ENCODE measurements around the gene PIGQ. TPM values are rescaled to one million over a fixed set of nuclear protein-coding genes. Genes with fewer than 3 reads are reported as not detected.

The PIGQ gene
- total RNA-seq, 3 donors from 2014 or later, result 37.8 to 39.6 (median 38.4) TPM

GRCh38 chr16:583815-584591, 14.2 kb downstream of the PIGQ start:
- DNase-seq, result no peak

GRCh38 chr16:585351-585750, 15.6 kb downstream of the PIGQ start:
- Histone ChIP-seq H3K36me3 (ENCODE audit: low read depth) (no peaks in the 10 kb centered on the region), H3K4me1 (ENCODE audit: low read depth) (peaks cover 13% of the 10 kb centered on the region), H3K4me3 (no peak overlapping the region), H3K9me3 (no peaks in the 10 kb centered on the region)
- TF ChIP-seq CTCF (IDR thresholded peaks at IDR 0.05), result no peak
- no peak for ATAC-seq
- intact Hi-C loops (cut with DNase I, micrococcal nuclease), result no loop called here
- DNase-seq, result no peak

More at GRCh38 chr16:583815-584591, 14.2 kb downstream of the PIGQ start:
- no peak for TF ChIP-seq CTCF (IDR thresholded peaks at IDR 0.05)
- intact Hi-C loops (cut with DNase I, micrococcal nuclease), result no loop called here
- Histone ChIP-seq H3K36me3 (ENCODE audit: low read depth) (no peaks in the 10 kb centered on the region), H3K4me1 (ENCODE audit: low read depth) (peaks cover 13% of the 10 kb centered on the region), H3K4me3 (no peak overlapping the region), H3K9me3 (no peaks in the 10 kb centered on the region)
- no peak for ATAC-seq

DNA sequence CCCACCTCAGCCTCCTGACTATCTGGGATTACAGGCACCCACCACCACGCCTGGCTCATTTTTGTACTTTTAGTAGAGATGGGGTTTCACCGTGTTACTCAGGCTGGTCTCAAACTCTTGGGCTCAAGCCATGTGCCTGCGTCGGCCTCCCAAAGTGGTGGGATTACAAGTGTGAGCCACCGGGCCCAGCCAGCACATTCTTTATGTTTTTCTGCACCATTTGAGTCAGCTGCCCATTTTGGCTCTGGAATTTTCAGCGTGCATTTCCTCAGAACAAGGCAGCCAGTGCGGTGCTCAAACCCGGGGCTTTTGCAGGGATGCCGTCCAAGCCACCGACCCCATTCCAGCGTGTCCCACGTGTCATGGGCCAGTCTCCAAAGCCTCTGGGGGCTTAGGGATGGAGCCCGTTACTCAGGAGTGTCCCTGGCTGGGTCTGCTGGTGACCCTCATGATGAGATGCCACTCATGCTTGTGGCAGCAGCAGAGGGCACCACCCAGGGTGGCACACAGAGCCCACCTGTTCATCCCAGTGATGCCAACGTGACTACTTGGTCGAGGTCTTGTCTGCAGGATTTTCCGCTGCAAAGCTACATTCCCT, 16.4 kb downstream of the PIGQ start:
- intact Hi-C loops (cut with DNase I, micrococcal nuclease), result no loop called here
- H3K4me3 ChIP-seq, result no peak overlapping the region
- no peak for TF ChIP-seq CTCF (IDR thresholded peaks at IDR 0.05)
- H3K4me1 ChIP-seq (ENCODE audit: low read depth), result peaks cover 14% of the 10 kb centered on the region
- DNase-seq, result no peak
- H3K36me3 ChIP-seq (ENCODE audit: low read depth), result no peaks in the 10 kb centered on the region
- no peak for ATAC-seq
- no peaks in the 10 kb centered on the region for H3K9me3 ChIP-seq

- no peak for ATAC-seq
- no peaks in the 10 kb centered on the region for H3K9me3 ChIP-seq
- H3K4me3 ChIP-seq, result no peak overlapping the region
- DNase-seq, result peak in 1 of 3 donors; percentile 59
- no peaks in the 10 kb centered on the region for H3K36me3 ChIP-seq (ENCODE audit: low read depth)
- H3K4me1 ChIP-seq (ENCODE audit: low read depth), result peaks cover 22% of the 10 kb centered on the region
- no peak for TF ChIP-seq CTCF (IDR thresholded peaks at IDR 0.05)
- intact Hi-C loops (cut with DNase I, micrococcal nuclease), result no loop called here
Observed at GRCh38 chr16:586645-587590, 17.1 kb downstream of the PIGQ start.

GRCh38 chr16:588639-588888, 18.8 kb downstream of the PIGQ start:
- intact Hi-C loops (cut with DNase I, micrococcal nuclease), result no loop called here
- DNase-seq, result peak; percentile 53 to 80 (median 72)

More at GRCh38 chr16:588639-588888, 18.8 kb downstream of the PIGQ start:
- Histone ChIP-seq H3K36me3 (ENCODE audit: low read depth) (no peaks in the 10 kb centered on the region), H3K4me1 (ENCODE audit: low read depth) (peaks cover 39% of the 10 kb centered on the region), H3K9me3 (no peaks in the 10 kb centered on the region), H3K4me3 (peak overlapping the region; percentile 90)
- TF ChIP-seq CTCF (IDR thresholded peaks at IDR 0.05), result no peak
- peak; percentile 0 for ATAC-seq

Measured in mucosa of descending colon (tissue), 3 donors.